ENCODE measurements around the gene SFXN5.

SFXN5 gene

DNA sequence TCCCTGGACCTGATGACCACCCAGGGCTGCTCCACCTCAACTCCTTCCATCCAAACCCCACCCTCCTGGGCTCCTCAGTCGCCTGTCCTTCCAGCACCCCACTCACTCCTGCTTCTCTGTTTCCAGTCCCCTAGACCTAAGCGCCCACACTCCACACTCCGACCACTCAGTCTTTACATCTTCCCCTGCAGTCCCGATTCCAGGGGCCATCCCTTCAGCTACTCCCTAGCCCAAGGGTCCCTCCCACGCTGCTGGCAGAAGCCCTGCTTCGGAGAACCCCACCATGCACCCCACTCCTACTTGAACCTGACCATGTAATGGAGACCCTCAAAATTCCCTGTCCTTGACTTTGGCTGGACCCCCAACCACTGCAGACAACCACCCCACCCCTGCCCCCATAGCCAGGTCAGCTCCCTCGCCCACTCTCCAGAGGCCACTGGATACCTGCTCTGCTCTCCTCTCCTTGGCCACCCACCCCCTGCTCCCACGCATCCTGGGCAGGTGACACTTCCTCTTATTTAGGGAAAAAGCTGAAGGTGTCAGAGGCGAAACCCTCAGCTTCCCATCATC lies 126.0 kb downstream of the SFXN5 start:
- no peak for DNase-seq (ENCODE audit: low read depth in 1 of 2, low spot score in 1 of 2)

DNA sequence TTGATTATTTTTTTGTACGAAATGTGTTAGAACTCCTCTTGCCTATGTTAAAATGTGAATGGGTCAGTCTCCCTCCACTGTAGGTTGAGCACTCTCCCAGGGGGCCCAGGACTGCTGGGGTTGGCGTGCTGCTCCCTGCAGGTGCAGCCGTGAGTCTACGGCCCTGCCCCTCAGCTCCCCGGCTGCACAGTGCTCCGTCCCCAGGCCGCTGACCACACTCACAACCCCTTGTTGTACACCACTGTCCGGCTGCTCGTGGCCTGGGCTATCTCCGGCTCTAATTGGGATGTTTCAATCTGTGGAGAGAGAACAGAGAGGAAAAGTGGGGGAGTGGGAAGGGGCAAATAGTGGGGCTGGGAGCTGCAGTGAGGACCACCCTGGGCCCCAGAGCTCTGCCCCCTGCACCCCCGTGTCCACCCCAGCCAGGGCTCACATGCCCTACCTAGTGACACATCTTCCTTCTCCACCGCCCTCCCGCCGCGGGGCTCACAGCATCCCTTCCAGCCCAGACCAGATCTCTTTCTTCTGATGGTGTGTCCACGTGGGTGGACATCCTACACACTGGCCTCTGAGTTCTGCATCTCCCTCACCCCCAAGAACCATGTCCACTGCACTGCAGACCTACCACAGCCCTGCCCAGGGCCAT lies 126.6 kb downstream of the SFXN5 start:
- no peak for DNase-seq (ENCODE audit: low read depth in 1 of 2, low spot score in 1 of 2)

DNA sequence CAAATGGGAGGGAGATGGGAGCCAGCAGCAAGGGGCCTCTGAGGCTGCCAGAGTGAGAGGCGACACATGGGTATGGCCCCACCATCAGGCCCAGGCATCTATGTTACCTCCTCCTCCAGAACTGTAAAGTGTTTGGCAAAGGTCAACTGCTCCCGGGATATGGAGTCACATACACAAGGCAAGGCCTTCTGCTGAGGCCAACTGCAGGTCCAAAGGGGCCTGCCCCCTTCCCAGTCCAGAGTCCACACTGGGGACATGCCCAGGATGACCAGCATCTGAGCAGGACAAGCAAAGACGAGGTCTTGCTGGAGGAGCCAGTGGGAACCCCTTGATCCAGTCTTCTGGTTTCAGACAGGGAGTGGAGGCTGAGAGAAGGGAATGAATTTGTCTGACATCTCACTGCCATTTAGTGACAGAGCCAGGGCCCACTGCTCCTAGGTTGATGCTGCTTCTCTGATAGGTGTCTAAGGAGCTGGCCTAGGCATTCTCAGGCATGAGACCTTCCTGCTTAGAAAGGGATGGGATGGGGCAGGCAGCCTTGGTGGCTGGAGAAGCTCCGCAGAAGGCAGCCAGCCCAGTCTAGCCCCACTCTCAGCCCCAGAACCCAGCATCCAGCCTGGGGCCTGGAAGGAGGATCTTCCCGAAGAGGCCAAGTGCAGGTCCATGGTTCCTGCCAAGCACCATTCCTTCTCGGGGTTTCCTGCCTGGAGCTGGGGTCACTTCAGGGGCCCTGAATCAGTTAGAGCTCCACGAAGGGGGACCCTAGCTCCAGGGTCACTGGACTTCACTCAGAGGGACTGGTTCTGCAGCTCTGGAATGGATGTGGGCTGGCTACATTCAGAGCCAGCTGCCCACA lies 127.7 kb downstream of the SFXN5 start:
- DNase-seq (ENCODE audit: low read depth in 1 of 2, low spot score in 1 of 2): no peak

DNA sequence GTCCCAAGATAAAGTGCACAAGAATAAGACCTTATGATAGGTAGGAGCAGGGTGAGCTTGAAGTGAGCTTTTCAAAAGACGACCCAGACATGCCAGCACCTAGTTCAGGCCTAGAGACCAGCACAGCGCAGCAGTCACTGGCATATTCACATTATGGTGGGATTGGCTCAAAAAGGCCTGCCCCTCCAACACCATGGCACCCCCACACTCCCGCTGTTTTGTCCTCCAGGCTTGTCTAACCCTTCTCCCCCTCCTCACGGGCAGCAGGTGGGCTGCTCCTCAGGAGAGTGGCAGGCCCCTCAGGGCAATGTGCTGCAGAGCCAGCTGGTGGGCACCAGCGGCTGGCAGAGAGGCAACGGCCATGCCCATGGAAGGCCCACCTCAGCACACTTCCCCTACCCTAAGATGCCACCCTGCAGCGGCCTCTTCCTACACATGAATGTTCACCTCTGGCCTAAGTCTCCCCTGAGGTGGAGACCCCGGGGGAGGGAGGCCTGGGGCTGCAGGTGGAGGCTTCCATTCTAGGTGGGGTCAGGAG lies 128.6 kb downstream of the SFXN5 start:
- DNase-seq (ENCODE audit: low read depth in 1 of 2, low spot score in 1 of 2): no peak

DNA sequence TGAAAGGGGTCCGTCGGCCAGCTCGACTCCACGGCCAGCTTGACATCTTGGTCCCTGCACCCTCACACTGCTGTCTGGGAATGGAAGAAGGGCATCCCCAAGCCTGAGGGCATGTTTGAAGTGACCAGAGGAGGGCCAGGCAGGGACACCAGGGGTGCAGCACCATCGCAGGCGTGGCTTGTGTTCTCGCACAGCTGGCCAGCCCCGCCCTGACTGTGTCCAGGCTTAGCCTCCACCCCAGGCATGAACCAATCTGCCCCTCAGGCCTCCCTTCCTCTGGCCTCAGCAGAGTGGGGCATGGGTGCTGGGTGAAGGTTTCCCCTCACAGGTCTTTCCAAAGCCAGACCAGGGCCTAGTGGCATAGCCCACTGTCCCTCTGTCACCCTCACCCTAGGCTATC lies 129.2 kb downstream of the SFXN5 start:
- DNase-seq (ENCODE audit: low read depth in 1 of 2, low spot score in 1 of 2): no peak

DNA sequence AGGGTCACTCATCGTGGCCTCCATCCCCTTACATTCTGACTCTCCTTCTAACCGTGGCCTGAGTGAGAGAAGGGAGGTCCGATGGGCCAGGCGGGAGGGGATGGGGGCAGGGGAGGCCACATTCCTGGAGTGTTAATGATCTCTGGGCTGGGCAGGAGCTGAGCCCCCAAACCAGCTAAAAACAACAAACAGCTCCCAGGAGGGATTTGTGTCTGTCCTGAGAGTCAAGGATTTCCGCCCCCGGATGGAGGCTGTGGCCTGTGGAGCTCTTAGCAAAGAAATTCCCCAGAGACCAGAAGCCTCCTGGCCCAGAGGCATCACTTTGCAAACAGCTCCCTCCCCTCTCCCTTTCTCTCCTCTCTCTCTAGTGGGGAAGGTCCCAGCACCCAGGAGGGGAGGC lies 130.7 kb downstream of the SFXN5 start:
- no peak for DNase-seq (ENCODE audit: low read depth in 1 of 2, low spot score in 1 of 2)

DNA sequence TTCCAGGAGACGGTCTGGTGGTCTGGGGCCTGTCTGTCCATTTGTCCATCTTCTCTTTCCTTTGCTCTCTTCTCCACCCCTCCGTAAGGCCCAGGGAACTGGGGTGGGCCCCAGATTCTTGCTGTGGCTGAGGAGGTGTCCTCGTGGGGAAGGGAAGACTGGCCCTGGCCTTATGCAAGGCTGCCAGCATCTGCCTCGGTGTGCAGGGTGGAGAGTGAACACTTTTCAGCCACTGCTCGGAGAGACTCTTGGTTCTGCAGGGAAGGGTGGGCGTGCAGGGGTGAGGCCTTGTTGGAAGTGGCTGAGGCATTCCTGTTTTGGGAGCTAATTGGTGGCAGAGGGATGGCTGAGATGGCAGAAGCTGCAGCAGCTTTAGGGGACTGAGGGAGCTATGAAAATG lies 131.2 kb downstream of the SFXN5 start:
- no peak for DNase-seq (ENCODE audit: low read depth in 1 of 2, low spot score in 1 of 2)

DNA sequence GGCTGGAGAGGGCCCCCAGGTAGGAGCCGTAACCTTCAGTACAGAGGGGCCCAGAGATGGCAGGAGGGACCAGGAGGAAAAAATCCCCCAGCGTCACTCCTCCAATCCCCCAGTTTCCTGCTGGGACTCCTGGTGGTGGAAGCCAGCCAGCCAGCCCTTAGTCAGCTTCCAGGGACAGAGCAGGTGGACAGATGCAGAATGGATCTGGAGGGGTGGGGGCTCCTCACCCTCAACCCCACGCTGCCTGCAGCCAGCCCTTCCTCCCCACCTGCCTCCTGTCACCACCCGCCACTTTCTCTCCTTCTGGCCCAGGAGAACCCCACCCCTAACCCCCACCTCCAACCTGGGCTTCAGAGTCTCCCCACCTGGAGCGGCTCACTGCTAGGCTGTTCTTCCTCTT lies 133.1 kb downstream of the SFXN5 start:
- DNase-seq (ENCODE audit: low read depth in 1 of 2, low spot score in 1 of 2): no peak

DNA sequence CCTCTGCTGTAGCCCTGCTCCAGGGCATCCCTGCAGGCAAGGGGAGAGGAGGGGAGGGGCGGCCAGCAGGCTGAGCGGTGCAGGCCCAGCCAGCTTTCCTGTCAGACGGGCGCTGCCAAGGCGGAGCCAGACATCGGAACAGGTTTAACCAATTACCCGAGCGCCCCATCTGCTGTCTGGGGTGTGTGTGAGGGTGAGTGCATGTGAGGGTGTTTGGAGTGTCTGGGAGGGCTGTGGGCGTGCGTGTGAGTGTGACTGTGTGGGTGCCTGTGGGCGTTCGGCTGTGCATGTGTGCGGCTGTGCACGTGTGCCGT lies 134.2 kb downstream of the SFXN5 start:
- no peak for DNase-seq (ENCODE audit: low read depth in 1 of 2, low spot score in 1 of 2)

DNA sequence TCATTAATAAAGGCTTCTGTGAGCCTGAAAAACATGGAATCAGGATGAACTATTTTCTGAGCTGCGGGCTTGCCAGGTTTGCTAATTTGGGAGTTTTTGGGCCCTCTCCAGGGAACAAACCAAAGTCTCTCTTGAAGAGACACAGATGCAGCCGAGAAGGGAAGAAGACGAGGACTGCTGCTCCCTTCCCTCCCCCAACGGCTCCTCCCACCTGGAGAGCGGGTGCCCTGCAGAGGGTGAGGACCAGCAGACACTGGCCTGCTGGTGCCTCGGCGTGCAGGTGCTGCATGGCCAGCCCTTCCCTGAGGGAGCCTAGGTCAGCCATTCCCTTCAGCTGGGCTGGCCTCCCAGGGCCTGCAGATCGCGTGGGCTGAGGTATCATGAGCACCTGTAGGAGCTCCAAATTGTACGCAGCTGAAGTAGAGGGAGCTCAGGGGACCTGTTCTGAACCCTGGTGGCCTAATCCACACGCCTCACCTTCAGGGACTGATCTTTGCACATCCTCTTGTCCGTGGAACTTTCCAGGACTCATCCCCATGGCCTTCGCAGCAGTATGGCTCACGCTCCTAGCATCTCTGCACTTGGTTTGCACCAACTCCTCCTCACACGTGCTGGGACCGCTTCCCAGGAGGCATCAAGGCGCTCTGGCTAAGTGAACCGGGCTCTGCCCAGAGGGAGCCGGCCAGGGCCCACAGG lies 134.7 kb downstream of the SFXN5 start:
- DNase-seq (ENCODE audit: low read depth in 1 of 2, low spot score in 1 of 2): no peak

DNA sequence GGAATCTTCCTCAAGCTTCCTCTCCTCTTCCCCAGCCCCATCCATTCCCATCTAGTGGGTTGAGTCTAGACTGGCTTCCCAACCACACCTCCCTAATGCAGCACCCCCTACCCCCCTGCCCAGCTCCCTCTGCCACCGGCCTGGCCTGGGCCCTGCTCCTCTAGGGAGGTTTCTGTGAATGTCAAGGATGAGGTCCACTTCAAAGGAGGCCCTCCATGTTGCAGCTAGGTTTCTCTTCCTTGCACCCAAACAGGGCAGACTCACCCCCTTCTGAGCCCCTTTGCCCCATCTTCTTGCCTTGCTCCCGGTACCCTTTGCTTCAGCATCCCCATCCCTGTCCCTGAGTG lies 135.9 kb downstream of the SFXN5 start:
- DNase-seq (ENCODE audit: low read depth in 1 of 2, low spot score in 1 of 2): no peak

DNA sequence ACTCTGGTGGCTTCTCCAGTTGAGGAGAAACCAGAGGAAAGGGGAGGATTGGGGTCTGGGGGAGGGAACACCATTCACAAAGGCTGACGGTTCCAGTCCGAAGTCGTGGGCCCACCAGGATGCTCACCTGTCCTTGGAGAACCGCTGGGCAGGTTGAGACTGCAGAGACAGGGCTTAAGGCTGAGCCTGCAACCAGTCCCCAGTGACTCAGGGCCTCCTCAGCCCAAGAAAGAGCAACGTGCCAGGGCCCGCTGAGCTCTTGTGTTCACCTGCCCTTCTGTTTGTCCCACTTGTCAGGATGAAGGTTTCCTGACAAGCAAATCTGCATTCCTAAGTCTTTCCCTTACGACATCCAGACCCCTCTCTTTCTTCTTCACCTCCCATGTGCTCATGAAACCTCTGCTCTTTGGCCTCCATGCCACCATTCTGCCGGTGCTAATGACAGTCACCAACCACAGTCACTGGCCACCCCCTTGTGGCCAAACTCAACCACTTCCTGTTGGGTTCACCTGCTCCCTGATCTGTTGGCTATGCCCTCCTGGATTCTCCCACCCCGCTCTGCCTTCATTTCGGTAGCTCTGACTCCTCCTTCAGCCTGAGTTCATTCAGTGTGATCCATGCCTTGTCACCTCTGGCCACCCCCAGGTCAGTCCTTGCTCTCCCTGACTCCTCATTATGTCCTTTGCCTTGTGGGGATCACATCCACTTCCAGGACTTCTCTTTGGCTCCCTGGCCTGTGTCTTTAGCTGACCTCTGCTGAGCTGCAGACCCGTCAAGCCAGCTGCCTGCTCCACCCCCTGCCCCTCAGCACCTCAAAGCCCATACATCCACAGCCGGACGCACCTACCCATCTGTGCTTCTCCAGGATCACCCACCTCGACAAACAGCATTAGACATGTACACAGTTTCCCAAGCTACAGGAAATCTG lies 136.6 kb downstream of the SFXN5 start:
- DNase-seq (ENCODE audit: low read depth in 1 of 2, low spot score in 1 of 2): no peak

DNA sequence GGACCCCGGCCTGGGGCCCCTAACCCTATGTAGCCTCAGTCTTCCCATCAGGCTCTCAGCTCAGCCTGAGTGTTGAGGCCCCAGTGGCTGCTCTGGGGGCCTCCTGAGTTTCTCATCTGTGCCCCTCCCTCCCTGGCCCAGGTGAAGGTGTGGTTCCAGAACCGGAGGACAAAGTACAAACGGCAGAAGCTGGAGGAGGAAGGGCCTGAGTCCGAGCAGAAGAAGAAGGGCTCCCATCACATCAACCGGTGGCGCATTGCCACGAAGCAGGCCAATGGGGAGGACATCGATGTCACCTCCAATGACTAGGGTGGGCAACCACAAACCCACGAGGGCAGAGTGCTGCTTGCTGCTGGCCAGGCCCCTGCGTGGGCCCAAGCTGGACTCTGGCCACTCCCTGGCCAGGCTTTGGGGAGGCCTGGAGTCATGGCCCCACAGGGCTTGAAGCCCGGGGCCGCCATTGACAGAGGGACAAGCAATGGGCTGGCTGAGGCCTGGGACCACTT lies 137.8 kb downstream of the SFXN5 start:
- DNase-seq (ENCODE audit: low read depth in 1 of 2, low spot score in 1 of 2): no peak

DNA sequence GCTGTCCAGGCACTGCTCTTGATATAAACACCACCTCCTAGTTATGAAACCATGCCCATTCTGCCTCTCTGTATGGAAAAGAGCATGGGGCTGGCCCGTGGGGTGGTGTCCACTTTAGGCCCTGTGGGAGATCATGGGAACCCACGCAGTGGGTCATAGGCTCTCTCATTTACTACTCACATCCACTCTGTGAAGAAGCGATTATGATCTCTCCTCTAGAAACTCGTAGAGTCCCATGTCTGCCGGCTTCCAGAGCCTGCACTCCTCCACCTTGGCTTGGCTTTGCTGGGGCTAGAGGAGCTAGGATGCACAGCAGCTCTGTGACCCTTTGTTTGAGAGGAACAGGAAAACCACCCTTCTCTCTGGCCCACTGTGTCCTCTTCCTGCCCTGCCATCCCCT lies 138.3 kb downstream of the SFXN5 start:
- DNase-seq (ENCODE audit: low read depth in 1 of 2, low spot score in 1 of 2): no peak

DNA sequence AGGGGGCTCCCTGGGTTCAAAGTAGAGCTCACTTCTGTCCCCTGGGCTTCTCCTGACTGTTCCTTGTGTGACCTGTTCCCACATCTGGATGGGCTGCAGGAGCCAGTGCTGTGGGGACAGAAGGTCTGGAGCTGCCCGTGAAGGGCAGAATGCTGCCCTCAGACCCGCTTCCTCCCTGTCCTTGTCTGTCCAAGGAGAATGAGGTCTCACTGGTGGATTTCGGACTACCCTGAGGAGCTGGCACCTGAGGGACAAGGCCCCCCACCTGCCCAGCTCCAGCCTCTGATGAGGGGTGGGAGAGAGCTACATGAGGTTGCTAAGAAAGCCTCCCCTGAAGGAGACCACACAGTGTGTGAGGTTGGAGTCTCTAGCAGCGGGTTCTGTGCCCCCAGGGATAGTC lies 138.7 kb downstream of the SFXN5 start:
- DNase-seq (ENCODE audit: low read depth in 1 of 2, low spot score in 1 of 2): no peak

DNA sequence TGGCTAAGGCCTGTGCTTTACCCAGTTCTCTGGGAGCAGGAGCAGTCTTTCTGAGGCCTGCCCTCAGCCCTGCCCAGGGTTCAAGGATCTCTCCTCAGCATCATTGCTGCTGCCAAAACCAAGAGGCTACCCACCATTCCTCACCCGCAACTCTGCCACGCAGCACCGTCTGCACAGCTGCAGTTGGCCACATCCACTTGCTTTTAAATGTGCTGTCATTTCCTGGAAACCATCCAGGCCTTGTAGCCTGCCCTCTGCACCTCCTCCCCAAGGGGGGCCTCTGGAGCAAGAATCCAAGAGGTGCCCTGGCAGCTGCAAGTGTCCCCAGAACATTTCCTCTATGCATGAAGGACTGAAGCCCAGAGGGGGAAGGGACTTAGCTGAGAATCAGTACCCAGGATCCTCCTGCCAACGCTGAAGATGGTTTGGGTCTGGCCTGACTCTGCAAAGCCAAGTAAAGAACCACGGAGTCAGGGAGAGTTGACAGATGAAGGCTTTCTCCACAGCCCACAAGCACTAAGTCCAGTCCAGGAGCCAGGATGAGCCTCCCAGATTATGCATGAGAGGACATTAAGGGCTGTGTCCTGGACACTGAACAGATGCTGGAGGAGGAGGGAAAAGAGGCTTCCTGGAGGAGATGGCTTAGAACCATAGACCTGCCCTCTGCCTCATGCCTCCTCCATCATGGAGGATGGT lies 139.3 kb downstream of the SFXN5 start:
- no peak for DNase-seq (ENCODE audit: low read depth in 1 of 2, low spot score in 1 of 2)

DNA sequence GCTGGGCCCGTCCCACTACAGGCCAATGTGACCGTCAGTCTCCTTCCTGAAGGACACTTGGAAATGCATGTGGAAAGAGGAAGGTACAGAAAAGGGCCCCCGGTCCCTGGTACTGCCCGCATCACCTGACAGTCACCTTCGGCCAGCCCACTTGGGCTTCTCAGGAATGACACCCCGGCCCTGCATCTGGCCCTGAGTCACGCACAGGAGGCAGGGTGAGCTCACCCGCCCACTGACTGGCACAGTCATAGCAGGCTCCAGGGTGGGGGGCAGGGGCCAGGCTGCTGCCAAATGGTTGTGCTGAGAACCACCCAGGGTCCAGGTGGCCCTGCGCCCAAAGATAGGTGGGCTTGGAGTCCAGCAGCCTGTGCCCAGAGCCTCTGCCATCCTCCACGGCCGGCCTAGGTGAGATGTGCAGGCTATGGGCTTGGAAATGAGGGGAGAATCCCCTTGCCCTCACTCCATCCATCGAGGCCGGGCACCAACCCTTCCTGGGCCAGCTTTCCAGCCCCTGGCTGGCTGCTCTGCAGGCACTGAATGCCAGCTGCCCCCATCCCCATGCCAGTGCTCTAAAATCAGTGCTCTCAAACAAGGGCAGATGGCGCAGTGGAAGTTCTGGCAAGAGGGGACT lies 140.1 kb downstream of the SFXN5 start:
- DNase-seq (ENCODE audit: low read depth in 1 of 2, low spot score in 1 of 2): no peak

DNA sequence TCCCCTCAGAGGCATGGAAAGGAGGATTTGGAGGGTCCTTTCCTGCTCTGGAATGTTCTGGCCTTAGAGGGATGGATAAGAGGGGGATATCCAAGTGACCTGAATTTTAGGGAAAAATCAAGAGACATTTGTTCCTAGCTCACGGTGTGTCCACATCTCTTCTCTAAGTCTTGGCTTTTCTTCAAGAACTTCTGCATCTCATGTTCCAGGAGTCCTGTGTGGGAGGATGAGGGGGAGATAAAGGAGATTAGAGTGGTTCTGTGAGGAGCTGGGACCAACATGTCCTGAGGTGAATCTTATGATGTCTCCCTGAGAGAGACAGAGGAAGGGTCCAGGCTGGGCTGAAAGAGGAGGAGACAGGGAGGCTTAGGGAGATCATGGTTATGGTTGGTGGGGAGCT lies 142.5 kb downstream of the SFXN5 start:
- no peak for DNase-seq (ENCODE audit: low read depth in 1 of 2, low spot score in 1 of 2)

All from activated CD4-positive, alpha-beta T cell treated with anti-CD3 and anti-CD28 coated beads, Interleukin-2, amount 50 U/mL, for 24 hours (primary cell).